ENCODE measurements around the gene EPB41. TPM values are rescaled to one million over a fixed set of nuclear protein-coding genes. Genes with fewer than 3 reads are reported as not detected.
"Not testable (repeated sequence)": the region's sequence is repeated elsewhere in the genome, so short reads cannot be mapped to it uniquely, and the experiment has no call there.

EPB41 gene
- total and polyA plus RNA-seq, 2 of the 4 experiments (the other 2 are of a cell fraction): 4.6 to 10.0 TPM

GRCh38 chr1:28962114-28962831 lies 47.9 kb downstream of the EPB41 start:
- dilution Hi-C loops (cut with HindIII; ENCODE audit: low sequenced_read_pairs, unreplicated experiment); in situ Hi-C loops (cut with MboI; ENCODE audit: low sequenced_read_pairs): not testable (repeated sequence)

More at GRCh38 chr1:28962114-28962831, 47.9 kb downstream of the EPB41 start:
- H4K20me1 ChIP-seq (ENCODE audit: insufficient read depth, low read length); H3K4ac ChIP-seq (ENCODE audit: low read depth, low read length); H4K5ac ChIP-seq (ENCODE audit: low read depth, low read length); H3K36me3 ChIP-seq (ENCODE audit: control insufficient read depth, insufficient read depth, low read length); H2AFZ ChIP-seq (replicated peaks; ENCODE audit: low read length, poor library complexity); H2BK20ac ChIP-seq (ENCODE audit: low read depth, low read length); H3K4me1 ChIP-seq (ENCODE audit: control insufficient read depth, insufficient read depth, low read length); H3K9me1 ChIP-seq (ENCODE audit: insufficient read depth, low read length); H3K56ac ChIP-seq (ENCODE audit: extremely low read depth, insufficient read depth, low read length); H3K18ac ChIP-seq (ENCODE audit: low read depth, low read length); H3K9ac ChIP-seq (ENCODE audit: low read depth, low read length); H3K14ac ChIP-seq (replicated peaks; ENCODE audit: low read depth, low read length); H3K9me3 ChIP-seq (ENCODE audit: control insufficient read depth, insufficient read depth, low read length); ATAC-seq (ENCODE audit: low read depth); H2AK5ac ChIP-seq (ENCODE audit: low read depth, low read length); BruUV-seq (replicated peaks); H3K4me3 ChIP-seq (ENCODE audit: insufficient read depth, low read depth, low read length); H2AK9ac ChIP-seq (replicated peaks; ENCODE audit: low read depth, low read length, poor library complexity); H2BK15ac ChIP-seq (ENCODE audit: low read depth, low read length); H3K4me2 ChIP-seq (ENCODE audit: low read depth, low read length); H2BK5ac ChIP-seq (ENCODE audit: low read depth, low read length, poor library complexity, severe bottlenecking); H4K8ac ChIP-seq (ENCODE audit: low read depth in 2 of 2, low read length in 2 of 2); intact Hi-C loops (cut with micrococcal nuclease); H3K23ac ChIP-seq (ENCODE audit: low read depth, low read length); H3K79me1 ChIP-seq (ENCODE audit: low read depth in 1 of 2, low read length in 2 of 2); H3K27ac ChIP-seq (ENCODE audit: insufficient read depth, low read length); H2BK120ac ChIP-seq (ENCODE audit: low read depth, low read length); H3K27me3 ChIP-seq (ENCODE audit: control insufficient read depth, insufficient read depth, low read length); DNase-seq; H4K91ac ChIP-seq (ENCODE audit: insufficient read depth, low read depth, low read length): not testable (repeated sequence)
- POLR2A ChIA-PET (ENCODE audit: unreplicated experiment): interaction anchor here (0.7 kb wide), 1 partner anchor 31 kb away, joined by 4 read pairs; no protein-coding TSS in a partner anchor
- CTCF ChIA-PET: interaction anchor here (0.7 kb wide), 1 partner anchor 85 kb away, joined by 6 read pairs; no protein-coding TSS in a partner anchor
- WGBS, 2 experiments (ENCODE audit: extremely low coverage in 2 of 2, insufficient read length in 1 of 2): 60% methylated on average over 1 of the region's 13 CpGs; no CpG with 5 or more reads in 1 of the 2 experiments

Data from IMR-90 (cell line).